Measurements from ENCODE around the gene F2RL1.
"Not testable (repeated sequence)": the region's sequence is repeated elsewhere in the genome, so short reads cannot be mapped to it uniquely, and the experiment has no call there.

The F2RL1 gene

GRCh38 chr5:76851728-76852369, 33.0 kb downstream of the F2RL1 start:
- peak; percentile 11 for DNase-seq

GRCh38 chr5:76852772-76853171, 33.9 kb downstream of the F2RL1 start:
- no peak for DNase-seq

GRCh38 chr5:76853741-76854140, 34.9 kb downstream of the F2RL1 start:
- not testable (repeated sequence) for DNase-seq

GRCh38 chr5:76854644-76855043, 35.8 kb downstream of the F2RL1 start:
- no peak for DNase-seq

- not testable (repeated sequence) for DNase-seq
Observed at GRCh38 chr5:76855501-76855900, 36.7 kb downstream of the F2RL1 start.

GRCh38 chr5:76855961-76856360, 37.1 kb downstream of the F2RL1 start:
- DNase-seq, result peak; percentile 57

- DNase-seq, result peak; percentile 90
Observed at GRCh38 chr5:76856800-76857199, 38.0 kb downstream of the F2RL1 start.

GRCh38 chr5:76859591-76860247, 40.9 kb downstream of the F2RL1 start:
- no peak for DNase-seq

GRCh38 chr5:76861612-76862011, 42.8 kb downstream of the F2RL1 start:
- no peak for DNase-seq

GRCh38 chr5:76863001-76863400, 44.2 kb downstream of the F2RL1 start:
- no peak for DNase-seq

GRCh38 chr5:76866503-76866902, 47.7 kb downstream of the F2RL1 start:
- no peak for DNase-seq

- DNase-seq, result no peak
Observed at GRCh38 chr5:76867038-76867437, 48.2 kb downstream of the F2RL1 start.

- DNase-seq, result peak; percentile 81
Observed at GRCh38 chr5:76867827-76868693, 49.2 kb downstream of the F2RL1 start.

GRCh38 chr5:76870046-76870445, 51.2 kb downstream of the F2RL1 start:
- no peak for DNase-seq

GRCh38 chr5:76874088-76874581, 55.3 kb downstream of the F2RL1 start:
- peak; percentile 52 for DNase-seq
